ENCODE measurements around the gene TIMP3.

TIMP3 gene

DNA sequence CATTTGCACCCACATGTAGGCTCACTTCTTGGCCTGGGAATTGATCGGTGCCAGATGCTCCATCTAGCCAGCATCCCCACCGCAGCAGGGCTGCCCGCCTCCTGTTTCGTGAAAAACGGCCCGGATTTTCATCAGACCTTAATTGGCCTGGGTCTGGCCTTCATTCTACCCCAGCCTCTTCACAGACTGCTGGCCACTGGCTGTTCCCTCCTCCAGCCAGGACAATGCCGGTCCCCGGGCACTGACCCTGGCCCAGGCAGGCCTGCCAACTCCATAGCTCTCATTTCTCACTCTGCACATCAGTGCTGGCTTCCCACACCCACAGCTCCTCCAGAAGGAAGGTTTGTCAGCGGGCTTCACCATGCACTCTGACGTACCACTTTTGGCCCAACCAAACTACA lies 27.9 kb downstream of the TIMP3 start:
- DNase-seq (ENCODE audit: low read depth in 2 of 2) = no peak

DNA sequence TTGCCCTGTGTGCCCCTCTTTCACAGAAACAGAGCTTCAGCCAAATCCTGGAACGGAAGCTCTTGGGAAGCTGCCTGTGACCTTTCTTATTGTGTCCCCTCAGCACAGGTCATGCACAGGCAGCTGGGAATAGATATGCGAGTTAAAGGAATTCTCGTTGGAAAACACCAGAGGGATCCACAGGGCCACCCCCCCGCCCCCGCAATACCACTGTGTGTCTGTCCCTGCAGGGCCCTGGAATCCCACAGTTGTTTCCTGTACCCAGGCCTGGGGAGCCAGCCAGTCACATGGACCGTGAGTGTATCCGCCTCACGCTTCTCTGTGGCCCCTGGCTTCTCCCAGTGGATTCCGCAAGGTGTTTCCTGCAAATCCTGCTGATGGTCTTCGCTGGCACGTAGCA lies 29.0 kb downstream of the TIMP3 start:
- no peak for DNase-seq (ENCODE audit: low read depth in 2 of 2)

DNA sequence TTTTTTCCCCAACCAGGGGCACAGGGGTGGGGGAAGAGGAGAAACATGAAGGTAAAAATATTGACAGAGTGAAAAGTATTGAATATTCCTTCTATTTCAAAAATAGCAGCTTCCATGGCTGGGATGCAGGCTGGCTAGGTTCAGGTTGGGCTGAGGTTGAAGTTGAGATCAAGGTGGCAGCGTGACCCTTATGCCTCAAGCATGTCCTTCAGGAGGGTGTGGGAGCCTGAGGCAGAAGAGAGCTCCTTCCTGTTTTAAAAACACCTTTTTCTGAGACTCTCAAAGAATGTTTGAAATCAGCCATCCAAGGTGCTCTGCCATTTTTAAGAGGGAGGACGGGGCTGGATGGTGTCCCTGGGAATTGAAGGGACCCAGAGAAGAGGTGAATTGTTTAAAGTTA lies 29.5 kb downstream of the TIMP3 start:
- DNase-seq (ENCODE audit: low read depth in 2 of 2) = no peak

DNA sequence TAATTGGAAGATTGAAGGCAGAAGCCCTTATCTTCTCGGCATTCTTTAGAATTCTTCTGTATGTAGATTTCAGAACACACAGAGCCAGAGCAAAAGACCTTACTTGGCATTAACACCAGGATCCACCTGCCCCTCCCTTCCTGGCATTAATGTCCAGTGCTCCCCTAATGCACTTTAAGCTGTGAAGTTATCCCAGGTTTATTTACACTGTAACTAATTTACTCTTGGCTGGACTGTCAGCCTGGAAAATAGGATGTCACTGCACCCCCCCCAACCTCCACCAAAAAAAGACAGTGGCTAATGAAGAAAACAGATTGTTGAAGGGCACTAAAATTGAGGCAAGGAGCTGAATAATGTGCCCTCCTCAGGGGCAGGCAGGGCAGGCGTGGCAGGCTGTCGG lies 30.1 kb downstream of the TIMP3 start:
- DNase-seq (ENCODE audit: low read depth in 2 of 2) = no peak

DNA sequence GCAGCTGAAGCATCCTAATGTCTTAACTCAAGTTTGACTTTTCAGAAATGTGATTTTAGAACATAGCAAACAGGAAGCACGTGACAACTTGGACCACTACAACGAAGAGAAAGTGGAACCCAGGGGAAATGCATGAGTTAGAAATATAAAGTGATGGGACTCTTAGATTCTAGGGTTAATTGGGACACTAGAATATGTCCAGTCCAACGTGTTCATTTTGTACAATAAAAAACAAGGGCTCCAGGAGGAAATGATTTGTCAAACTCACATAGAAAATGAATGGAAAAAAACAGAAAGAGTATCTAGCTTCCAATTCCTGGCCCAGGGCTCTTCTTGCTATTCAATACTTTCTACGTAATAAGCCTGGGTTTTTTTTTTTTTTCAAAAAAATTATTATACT lies 30.7 kb downstream of the TIMP3 start:
- DNase-seq (ENCODE audit: low read depth in 2 of 2) = no peak

DNA sequence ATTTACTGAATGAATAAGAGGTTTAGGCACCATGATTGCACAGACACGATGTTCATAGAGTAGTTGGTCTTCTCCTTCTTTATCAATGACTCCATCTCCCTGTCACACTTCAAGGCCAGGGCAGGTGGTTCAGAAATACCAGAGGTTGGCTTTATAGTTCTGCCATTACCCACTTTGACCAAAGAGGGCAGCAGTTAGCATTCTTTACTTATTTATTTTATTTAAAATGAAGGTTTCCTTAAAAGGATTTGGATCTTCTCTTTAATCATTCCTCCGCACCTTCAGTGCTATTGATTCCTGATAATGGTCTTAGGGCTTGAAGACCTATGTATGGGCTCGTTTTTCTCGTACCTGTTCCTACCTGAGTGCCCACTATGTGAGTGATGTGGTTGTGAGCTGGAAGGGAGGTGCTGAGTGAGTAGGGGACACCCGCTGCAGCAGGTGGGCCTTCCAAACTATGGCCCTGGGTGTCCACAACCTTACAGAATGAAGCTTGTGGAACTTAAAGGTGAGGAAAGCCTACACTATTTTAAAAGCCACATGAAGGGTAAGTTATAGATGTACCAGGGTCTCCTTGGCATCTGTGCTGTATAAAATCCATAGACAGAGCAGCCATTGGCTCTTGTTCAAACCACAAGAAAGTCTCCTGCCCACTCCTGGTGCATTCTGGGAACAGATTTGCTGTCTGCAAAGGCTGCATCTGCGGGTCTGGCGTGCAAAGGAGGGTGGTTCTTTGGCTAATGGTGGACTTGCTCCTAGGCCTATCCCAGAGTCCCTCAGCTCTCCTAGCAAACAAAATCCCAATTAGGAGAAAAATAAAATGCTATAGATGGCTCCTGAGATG lies 35.0 kb downstream of the TIMP3 start:
- DNase-seq (ENCODE audit: low read depth in 2 of 2) = no peak

DNA sequence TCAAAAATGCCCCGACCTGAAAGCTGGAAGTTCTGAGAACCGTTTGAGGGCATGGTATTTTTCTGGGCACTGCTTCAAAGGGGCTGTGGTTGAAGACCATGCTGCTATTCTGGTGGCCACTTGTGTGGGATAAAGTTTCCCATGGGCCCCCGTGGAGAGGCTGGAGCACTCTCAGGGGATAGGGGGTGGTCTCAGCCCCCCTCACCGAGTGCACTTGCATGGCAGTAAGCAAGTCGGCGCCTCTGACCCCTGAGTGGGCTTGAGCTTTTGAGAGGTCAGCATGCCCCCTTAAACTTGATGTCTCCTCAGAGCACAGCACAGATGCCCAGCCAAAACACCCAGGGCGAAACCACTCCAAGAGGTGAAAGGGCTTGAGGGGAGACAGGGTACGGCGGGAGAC lies 35.6 kb downstream of the TIMP3 start:
- no peak for DNase-seq (ENCODE audit: low read depth in 2 of 2)

DNA sequence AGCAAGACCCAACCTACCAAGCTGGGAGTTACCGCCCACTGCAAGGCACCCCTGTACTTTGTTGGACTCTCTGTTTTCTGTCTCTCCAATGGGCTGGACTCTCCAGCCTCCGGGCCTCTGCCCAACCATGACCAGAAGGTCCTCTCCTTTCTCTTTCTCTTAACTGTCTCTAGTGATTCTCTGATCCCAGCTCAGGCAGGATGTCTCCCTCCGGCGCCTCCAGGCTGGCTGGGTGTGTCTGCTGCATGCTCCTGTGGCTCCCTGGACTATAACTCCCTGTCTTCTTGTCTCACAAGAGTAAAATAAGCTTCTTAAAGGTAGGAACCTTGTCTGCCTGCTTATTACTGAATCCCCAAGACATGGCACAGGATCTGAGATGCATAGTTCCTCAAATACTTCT lies 36.3 kb downstream of the TIMP3 start:
- no peak for DNase-seq (ENCODE audit: low read depth in 2 of 2)

DNA sequence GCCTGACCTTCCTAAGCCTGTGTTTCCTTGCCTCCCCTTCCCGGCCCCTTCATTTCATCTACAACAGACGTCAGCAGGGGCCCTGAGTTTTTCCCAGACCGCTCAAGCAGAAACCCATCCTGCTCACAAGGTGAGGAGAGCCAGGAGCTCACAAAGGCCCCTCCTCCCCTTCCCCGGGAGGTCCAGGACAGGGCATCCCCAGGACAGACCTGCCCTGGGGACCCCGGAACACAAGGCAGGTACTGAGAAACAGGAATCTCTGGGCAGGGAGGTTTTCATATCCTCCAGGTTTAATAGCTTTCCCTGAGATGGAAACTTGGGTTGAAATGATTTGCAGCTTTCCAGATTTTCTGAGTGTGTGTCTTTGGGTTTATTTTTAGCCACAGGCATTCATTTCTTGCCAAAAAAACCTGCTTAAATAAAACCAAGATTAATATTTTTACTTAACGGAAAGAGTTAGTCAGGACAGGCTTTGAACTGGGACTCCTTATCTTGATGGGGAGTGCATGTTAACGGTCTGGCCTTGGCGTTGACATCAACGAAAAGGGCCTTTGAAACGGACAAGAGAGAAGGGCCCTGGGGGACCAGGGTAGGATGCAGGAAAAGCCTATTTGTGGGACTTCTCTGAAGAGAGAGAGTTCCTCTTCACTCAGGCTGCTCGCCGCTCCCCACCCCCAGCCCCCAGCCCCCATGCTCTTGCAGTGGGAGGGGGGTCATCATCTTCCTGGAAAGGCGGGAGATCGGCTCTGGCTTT lies 38.5 kb downstream of the TIMP3 start:
- no peak for DNase-seq (ENCODE audit: low read depth in 2 of 2)

DNA sequence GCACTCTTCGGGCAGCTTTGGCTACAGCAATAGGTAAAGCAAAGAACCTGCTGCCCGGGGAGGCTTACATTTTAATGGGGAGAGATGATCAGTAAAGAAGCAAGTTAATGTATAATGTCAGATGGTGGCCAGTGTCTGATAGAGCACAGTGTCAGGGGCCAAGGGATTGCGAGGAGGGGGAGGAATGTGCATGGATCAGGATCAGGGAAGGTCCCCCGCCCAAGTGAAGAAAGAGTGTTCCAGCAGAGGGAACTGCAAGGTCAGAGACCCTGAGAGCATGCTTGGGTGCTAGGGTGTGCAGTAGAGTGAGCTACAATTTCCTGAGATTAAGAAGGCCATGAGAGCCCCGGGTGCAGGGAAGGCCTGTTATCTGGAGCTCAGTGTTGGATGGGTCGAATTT lies 39.7 kb downstream of the TIMP3 start:
- DNase-seq (ENCODE audit: low read depth in 2 of 2) = no peak

DNA sequence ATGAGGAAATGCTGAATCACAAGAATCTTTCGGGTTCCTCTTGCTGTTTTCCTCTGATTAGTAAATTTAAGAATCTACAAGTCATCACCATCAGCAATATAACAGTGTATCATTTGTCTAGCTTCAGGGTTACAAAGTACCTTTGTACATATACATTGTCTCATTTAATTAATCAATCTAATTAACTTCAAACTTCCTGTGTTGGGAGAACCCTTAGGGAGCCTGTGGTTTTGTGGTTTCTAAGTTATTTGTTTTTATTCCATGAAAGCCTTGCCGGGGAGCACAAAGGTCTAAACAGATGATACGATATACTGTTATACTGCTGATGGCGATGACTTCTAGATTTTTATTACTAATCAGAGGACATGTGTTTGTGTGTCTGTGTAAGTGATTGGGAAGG lies 41.0 kb downstream of the TIMP3 start:
- DNase-seq (ENCODE audit: low read depth in 2 of 2) = no peak

DNA sequence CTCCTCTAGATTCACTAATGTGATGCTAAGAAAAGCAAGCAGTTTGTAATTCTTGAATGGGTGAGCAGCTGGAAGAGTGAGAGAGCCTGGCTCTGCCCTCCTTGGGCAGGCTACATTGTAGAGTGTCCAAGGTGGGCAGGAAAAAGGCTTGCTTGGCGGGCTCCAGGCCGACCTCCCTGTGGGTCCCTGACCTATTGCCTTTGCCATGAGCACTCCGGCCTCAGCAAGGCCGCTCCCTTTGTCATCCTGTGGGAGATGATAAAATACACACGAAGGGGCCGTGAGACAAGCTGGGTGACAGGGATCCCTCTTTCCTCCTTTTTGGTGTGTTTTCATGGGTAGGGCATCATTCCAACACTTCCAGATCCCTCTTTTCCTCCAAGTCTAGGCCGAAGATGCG lies 41.8 kb downstream of the TIMP3 start:
- DNase-seq (ENCODE audit: low read depth in 2 of 2) = no peak

DNA sequence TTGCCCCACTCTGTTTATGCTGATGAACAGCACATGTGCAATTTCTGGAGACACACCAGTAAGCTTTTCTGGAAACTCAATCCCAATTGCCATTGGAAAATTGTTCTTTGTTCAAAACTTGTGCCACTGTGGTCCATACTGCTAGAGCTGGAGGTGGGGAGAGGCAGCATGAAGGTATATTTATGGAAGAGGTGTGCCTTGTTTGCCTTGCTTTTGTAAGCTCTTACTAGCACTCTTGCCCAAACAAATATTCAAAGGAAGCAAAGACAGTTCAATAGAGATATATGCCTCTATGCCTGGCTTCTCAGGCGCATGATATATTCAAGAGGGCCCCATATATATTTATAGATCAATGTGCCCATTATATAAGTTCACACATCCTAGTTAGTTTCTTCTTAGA lies 42.7 kb downstream of the TIMP3 start:
- DNase-seq (ENCODE audit: low read depth in 2 of 2) = no peak

DNA sequence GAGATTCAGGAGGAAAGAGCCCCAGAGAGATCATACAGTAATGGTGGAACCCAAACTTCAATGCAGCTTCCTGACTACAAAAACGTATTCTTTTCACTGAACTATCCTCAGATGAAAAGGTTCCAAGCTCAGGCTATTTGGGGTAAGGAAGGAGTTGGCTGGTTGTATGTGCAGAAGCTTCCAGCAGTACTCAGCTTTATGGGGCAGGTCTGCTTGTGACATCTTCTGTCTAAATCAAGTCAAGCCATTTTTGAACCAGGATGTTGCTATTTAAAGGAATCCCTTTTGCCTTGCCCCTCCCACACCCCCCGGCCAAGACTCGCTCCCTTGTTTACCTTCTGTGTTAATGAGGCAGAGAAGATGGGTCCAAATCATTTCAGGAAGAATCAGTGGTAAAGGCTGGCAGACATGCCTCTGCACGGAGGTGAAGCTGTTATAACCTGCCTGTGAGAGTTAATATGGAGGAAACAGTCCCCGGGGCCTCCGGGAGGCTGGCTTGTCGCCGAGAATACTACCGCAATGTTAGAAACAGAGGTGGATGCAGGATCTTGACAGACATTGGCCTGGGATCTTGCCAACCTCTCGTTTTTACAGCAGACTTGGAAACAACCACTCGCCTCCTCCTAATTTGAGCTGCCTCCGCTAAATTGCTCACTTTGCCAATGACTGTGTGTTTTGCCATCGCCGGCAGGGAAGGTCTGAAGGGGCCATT lies 45.4 kb downstream of the TIMP3 start:
- DNase-seq (ENCODE audit: low read depth in 2 of 2) = no peak

DNA sequence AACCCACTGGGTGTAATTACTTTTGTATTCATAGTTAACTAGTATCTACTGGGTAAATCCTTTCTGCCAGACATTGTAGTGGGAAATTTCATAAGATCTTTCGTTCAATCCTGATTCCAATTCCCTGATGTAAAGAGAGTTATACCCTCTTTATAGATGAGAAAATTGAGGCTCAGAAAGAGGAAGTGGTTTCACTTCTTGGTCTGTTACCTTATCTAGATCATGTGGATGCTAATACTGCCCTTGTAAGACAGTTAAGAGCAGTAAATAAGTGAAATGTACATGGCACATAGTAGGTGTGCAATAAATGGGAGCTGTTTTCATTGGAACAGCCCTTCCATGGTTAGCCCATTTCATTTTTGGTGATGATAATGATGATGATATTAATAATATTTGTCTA lies 46.7 kb downstream of the TIMP3 start:
- DNase-seq (ENCODE audit: low read depth in 2 of 2) = no peak

DNA sequence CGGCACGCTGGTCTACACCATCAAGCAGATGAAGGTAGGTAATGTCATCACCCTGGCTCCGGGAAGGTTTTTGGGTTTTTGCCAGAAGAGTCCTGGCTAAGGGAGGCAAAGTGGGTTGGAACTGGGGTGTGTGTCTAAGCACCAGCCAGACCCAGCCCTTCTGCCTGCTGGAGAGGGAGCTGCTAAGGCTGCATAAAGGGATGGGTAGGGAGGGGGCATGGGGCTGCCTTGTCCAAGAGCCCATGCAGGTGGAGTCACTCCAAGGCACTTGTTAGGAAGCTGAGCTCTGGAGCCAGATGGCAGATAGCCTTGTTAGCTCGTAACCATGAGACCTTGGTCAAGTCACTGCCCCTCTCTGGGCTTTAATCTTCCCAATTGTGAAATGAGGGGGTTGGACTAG lies 48.0 kb downstream of the TIMP3 start:
- DNase-seq (ENCODE audit: low read depth in 2 of 2) = no peak

DNA sequence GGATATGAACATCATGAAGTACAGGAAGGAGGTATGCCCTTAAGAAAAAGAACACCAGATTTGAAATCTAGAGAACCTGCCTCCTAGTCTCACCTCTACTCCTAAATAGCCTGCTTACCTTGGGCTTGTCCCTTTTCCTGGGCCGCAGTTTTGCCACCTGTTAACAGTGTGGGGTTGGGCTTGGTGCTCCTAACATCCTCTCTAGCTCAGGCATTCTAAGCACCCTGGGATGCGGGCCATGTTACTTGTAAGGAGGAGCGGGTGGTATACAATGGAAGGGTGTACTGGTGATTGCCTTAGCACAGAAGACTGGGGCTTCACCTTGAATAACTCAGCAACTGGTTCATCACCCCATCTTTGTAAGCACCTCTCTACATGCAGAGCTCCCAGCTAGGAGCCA lies 48.7 kb downstream of the TIMP3 start:
- DNase-seq (ENCODE audit: low read depth in 2 of 2) = no peak

DNA sequence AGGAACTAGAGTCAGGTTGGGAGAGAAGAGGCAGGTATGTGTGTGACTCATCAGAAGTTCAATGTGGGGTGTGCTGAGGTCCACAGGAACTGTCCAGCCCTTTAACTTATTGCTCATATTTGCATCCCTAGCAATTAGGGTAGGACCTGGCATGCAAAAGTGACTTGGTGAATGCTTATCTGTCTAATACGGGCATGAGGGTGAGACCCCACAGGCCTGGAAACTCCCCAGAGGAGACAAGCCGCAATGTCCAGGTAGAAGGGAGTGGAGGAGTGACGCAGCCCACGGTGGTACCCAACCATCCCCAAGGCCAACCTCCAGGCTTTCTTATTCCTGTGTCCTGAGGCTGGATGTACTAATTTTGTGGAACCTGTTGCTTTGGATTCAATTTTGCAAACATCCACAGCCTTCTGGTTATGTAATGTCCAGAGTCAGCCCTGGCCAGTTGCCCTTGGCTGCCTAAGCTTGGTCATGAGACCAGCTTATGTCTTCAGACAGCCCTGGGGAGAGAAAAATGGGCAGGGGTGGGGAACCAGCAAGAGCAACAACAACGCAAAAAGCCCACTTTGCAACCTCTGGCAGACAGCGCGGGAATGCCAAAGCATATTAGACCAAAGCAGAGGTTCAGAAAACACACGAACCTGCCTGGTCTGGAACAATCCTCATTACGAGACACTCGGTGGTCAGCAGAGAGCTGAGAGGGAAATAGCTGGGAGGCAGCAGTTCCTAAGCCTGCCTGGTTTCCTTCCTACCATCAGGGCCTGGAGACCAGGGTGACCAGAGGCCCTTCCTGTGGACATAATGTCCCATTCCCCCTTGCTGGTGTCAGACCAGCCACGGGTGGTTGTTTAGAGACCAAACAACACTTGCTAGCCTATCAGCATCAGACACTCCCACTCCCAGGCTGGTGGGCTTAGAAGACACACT lies 49.3 kb downstream of the TIMP3 start:
- no peak for DNase-seq (ENCODE audit: low read depth in 2 of 2)

DNA sequence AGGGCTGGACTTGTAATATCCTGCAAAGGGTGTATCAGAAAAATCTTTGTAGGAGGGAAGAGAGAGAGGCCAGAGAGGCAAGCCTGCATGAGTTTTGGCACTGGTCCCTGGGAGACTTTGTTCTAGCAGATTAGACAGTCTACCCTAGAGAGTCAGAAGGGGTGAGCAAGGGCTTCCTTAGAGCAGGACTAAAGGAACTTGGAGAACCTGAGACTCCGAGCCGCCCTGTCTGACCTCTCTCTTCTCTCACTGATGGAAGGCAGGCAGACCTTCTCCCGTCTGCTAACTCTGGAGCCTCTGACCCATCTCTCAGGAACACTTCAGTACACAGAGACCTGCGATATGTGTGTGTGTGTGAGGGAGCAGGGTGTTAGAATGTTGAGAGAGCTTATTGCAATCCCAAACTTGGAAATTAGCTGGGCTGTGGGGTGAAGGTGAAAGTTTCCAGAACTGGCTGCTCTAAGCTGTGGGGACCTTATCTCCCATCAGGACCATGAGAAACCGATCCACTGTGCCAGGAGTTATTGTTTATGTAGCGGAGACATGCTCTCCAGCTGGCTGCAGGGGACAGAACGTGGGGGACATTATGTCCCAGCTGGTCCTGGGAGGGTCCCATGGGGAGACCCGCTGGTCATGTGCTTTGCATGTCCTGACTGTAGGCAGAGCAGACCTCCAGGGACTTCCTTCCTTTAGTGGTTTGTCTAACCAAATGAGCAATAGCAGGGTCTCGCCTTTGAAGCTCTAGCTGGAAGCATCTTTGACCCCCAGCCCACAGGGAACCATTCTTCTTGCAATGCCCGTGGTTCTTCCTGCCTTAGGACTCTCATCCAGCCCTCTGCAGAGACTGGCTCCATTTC lies 51.1 kb downstream of the TIMP3 start:
- DNase-seq (ENCODE audit: low read depth in 2 of 2) = no peak

DNA sequence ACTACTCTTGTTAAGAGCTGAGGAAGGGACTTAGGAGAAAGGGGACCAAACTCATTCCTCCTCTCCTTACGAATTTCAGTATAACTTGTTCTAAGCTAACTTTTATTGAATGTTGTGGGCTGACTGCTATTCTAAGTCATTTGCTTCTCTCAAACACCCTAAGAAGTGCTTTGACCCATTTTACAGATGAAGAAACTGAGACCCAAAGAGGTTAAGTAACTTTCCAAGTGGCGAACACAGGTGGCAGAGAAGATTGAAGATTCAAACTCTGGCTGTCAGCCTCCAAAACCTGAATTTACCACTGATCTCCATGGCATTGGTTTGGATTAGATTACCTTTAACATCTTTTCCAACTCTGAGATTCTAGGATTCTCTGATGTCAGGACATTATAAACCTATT lies 52.2 kb downstream of the TIMP3 start:
- DNase-seq (ENCODE audit: low read depth in 2 of 2) = no peak

DNA sequence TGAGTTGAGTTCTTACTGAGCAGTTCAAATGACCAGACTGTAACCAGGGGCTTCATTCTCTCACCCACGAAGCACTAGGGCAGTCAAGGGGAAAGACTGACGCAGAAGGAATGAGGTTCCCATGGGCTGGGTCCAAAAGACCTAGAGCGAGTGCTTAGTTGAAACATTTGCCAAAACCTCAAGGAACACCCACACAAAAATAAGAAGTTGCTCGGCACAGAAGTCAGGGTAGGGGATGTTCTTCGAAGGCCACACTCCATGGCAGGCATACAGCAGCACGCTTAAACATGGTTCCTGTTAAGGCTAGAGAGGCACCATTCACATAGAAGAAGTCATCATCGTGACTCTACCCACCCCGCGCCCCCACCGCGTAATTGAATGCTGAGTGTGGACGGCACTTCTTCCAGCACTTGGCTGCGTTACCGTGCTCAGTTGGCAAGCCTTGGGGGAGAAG lies 52.9 kb downstream of the TIMP3 start:
- no peak for DNase-seq (ENCODE audit: low read depth in 2 of 2)
